SKM-1 (cell line): ENCODE data around the gene DIAPH2.

Experiments used
- DNase-seq: peaks from one replicate; lab custom pipeline; 2025; ENCODE audit not compliant: unreplicated experiment; lab: John Stamatoyannopoulos, UW

Gene DIAPH2

DNA sequence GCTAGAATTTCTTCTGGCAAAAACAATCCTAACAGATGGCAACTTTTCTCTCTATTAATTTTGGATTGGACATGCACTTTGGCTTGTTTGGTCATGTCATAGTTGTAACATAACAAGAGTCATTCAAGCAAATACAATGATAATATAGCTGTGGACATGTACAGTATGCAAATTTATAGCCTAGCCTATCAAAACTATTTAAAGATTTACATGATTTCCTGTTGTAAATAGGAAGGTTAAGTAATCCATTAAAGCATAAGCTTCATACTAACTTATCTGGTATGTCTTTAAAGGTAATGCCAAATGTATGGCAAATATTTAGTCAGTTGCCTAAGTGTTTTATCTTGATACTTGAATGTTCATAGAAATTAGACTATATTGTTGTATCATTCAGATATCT lies 244.4 kb downstream of the DIAPH2 start:
- no peak for DNase-seq

DNA sequence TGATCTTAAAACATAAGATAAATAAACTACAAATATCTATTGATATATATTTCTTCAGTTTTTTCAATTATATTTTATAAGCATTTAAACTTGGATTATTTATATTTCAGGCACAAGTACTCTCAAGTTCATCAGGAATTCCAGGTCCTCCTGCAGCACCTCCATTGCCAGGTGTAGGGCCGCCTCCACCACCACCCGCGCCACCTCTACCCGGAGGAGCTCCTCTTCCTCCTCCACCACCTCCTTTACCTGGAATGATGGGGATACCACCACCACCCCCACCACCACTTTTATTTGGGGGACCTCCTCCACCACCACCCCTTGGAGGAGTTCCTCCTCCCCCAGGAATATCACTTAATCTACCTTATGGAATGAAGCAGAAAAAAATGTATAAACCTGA lies 273.1 kb downstream of the DIAPH2 start:
- DNase-seq: no peak

DNA sequence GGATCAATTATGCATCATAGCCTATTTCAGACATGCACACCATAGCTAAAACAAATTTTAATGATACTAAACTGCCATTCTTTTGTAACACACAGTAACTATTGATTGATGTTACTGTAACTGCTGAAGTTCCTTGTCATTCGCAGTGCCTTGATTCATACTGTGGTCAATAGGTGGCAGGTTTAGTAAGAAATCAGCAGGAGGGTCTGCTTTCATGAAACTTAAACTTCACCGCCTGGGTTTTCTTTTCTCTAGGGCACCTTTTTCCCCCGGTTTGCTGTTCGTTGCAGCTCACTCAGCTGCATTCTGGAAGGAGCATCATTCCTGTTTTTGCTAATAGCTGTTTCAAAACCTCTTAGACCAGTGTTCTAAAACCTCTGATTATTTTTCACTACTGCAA lies 287.2 kb downstream of the DIAPH2 start:
- no peak for DNase-seq

DNA sequence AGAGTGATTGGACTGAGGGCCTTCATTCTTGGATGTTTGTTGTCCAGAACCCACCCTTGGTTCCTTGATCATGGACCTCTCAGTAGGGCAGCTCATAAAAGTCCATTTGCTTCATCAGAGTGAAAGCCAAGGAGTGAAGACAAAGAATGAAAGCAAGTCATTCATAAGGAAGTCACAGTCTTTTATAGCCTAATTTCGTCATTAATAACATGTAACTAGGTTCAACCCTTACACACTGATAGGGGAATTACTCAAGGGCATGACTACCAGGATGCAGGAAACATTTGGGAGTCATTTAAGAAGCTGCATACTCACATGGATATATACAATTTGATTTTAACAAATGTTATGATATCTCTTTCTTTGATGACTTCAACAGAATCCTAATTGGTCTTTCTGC lies 294.3 kb downstream of the DIAPH2 start:
- DNase-seq: no peak

DNA sequence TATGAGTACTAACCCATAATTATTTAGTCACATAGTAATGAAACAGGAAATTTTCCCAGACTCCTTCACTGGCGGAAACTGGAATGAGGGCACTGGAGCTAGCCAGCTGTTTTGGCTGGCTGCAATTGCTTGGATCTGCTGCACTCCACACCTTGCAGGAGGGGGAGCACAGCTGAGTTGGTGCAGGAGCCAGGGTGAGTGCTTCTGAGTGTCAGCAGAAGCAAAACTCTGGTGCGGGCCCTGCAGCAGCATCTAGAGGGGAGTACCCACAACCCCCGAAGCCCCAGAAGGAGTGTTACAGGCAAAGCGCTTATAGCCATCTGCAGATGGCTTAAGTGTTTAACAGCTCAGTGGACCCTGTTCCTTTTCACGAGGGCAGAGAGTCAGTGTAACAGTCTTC lies 295.1 kb downstream of the DIAPH2 start:
- DNase-seq: no peak

DNA sequence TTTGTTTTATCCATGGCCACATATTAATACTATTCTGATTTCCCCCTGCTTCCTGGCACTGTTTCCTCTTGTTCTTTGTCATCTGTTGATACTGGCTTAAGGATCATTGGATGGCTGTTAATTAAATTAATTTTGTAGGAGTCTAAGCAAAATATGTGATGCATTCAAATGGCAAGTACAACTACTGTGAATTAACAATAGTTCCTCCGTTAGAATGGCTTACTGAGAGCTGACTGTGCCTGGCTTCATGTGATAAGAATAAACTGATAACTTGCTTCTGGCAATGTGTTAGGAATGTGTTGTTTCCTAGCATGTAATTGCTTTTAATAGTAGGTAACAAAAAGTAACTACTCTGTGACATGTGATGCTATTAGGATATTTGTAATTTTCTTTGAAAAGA lies 297.5 kb downstream of the DIAPH2 start:
- DNase-seq: no peak

DNA sequence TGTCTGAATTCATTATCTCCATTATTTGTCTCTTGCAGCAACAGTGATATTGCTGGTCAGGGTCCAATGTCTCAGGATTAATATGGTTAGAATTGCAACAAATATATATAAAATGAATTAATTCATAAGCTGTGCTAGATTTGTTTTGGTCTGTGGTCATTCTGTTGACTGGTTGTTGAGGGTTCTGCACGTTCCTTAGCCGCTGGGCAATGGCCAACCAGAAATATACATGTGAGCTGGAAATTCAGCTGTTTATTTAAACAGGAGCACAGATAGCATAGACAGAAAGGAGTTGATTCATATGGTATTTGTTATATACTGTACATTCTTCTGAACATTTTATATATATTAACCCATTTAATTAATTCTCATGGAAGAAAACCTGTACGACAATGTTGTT lies 299.9 kb downstream of the DIAPH2 start:
- no peak for DNase-seq

DNA sequence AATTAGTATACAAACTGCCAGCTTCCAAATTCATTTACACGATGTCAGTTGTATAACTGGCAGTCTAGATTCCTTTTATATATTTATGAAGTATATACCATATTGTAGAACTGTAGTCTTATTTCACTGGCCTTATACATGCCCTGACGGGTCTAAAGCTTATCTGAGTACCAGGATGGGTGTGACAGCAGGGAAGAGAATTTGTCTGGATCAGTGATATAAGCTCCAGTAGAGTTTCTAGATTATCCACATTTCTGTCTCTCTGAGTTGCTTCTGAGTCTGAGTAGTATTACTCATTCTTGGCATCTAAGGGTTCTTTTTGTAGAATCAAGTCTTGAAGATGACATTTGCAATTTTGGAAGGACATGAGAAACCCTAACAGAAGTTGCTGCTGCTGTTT lies 300.4 kb downstream of the DIAPH2 start:
- DNase-seq: no peak

DNA sequence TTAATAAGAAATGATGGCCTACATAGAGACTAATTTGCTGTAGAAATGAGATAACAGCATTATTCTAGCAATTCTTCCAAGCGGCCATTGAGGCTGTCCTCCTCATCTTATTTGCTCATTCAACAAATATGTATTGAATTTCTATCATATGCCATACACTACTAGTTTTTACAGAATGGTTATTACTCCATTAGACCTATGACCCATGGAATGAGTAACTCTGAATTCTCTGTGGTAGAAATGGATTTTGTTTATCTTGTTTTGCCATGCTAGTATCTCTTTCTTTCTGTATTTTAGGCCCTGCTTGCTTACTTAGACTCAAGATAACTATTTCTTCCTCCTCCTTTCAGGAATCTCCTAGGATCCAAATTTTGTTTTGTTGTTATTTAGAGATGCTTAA lies 302.6 kb downstream of the DIAPH2 start:
- no peak for DNase-seq

DNA sequence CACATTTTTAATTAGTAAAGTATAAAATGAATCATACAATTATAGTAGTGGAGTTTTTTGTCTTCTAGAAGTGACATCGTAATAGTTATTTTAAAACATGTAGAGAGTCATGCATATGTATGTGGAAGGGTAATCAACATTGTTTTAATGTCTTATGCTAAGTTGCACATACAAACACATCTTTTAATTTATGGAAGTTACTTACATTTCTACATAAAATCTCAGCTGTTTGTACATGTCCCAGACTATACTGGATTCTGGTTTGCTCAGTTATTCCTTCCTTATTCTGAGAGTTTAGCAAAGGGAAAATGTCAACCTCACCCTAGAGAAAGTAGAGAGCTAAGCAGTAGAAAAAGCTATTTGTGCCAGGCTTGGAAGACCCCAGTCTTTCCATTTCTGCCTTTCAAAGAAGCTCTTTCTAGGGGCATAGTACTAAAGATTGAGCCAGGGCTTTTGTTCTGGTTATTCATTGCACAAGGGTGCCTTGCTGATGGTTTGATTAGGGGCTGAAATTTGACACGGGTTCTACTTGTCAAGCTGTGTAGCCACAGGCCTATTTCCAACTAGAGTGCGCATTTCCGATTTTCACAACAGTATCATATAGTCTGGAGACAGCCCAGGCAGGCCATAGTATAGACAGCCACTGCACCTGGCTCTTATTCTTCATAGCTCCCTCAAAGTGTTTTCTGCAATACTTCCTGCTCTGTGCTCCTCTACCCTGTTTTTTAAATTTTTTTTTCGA lies 305.4 kb downstream of the DIAPH2 start:
- DNase-seq: no peak

DNA sequence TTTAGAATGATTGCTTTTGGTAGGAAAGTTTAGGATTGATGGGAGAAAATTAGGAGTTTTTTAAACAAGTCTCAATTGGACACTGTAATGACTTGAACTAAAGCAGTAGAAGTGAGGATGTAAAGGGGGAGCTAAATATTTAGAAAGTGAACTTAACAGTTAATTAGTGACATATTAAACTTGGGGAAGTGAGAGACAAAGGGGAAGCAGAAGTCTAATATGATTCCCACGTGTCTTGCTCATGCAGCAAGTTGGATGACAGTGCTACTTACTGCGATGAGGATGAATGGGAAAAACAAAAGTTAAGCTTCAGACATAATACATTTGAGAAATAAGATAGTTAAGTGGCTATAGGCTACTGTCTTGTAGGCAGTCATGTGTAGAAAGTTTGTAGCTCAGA lies 309.5 kb downstream of the DIAPH2 start:
- DNase-seq: no peak

DNA sequence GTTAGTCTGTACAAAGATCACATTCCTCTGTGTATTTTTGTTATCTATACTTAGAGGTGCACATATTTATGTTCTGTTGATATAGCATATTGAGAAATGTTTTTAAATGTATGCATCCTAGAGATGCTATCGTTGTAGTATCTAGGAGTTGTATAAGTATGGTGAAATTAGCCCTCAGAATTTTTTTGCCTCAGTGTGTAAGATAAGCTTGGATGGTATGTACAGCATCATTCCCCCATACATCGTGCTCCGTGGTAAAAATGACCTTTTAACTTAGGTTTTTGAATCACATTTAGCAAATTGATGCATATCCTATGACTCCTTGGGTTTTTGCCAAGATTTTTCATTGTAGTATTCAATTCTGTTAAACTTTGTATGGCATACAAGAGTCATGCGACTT lies 312.6 kb downstream of the DIAPH2 start:
- DNase-seq: no peak

DNA sequence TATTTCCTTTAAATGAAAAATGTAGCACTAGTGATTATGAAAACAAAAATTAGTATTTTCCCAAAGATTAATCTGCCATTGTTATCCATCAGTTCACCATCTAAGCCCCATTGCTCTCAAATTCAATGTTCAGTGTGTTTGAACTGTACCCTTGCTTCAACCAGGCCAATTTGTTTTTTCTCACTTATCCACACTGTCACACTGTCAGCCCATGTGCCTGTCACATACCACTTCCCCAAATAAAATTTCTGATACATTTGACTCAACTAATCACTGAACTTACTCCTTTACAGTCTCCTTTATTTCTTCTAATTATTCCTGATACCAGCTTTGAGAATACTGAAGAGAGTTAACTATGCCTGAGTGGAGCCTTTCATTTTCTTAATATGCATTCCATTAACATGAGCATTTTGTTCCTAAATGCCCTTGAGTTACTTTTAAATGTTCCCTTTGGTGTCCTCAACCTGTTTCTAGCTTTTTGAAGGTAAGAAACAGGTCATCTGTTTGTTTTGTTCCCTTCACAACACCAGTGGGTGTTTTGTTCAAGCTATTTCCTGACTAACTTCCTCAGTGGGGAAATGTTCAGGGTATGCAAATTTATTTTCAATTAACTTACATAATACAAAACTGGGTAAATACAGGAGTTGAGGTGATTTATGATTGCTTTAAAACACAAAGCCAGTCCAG lies 316.2 kb downstream of the DIAPH2 start:
- DNase-seq: no peak

DNA sequence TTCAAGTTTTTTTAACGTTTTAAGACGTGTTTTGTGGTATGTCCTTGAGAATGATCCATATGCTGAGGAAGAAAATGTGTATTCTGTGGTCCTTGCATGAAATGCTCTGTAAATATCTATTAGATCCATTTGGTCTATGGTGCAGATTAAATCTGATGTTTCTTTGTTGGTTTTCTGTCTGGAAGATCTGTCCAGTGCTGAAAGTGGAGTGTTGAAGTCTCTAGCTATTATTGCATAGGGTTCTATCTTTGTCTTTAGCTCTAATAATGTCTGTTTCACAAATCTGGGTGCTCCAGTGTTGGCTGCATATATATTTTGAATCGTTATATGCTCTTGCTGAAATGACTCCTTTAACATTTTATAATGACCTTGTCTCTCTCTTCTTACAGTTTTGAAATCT lies 321.5 kb downstream of the DIAPH2 start:
- DNase-seq: no peak

DNA sequence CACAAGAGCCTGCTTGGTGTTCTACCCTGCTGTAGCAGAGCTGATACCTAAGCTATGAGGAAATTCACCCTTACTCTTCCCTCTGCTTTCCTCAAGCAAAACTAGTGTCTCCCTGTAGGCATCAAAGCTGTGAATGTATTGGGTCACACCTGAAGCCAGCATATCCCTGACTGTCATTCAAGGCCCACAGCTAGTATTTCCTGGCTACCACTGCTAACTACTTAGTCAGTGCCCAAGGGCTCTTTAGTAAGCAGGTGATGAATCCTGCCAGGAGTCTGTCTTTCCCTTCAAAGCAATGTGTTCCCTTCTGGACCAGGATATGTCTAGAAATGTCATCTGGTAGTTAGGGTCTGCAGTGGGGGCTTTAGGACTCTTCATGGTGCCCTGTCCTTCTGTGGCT lies 324.7 kb downstream of the DIAPH2 start:
- no peak for DNase-seq

DNA sequence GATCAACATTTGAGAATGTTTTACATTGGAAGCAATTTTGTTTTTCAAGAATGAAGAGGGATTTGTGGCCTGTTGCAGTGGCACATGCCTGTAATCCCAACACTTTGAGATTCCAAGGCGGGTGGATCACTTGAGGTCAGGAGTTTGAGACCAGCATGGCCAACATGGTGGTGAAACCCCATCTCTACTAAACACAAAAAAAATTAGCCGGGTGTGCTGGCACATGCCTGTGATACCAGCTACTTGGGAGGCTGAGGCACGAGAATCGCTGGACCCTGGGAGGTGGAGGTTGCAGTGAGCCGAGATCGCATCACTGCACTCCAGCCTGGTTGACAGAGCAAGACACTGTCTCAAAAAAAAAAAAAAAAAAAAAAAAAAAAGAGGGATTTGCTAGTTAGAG lies 326.9 kb downstream of the DIAPH2 start:
- no peak for DNase-seq

DNA sequence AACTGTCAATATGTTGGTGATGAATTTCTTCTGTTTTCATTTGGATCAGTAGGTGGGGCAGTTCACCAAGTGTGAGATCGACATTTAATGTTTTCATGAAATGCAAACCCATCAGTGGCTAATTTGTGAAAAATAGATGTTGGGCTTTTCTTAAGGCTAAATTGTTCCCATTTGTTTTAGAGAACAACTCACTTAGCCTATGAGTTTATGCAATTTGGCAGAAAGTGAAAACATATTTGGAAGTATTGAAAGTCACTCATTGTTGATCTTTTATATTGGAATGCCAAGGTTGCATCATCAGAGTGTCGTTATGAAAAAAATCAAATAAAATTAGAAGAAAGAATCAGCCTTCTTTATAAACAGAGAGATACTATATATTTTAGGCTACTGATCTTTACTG lies 331.5 kb downstream of the DIAPH2 start:
- no peak for DNase-seq

DNA sequence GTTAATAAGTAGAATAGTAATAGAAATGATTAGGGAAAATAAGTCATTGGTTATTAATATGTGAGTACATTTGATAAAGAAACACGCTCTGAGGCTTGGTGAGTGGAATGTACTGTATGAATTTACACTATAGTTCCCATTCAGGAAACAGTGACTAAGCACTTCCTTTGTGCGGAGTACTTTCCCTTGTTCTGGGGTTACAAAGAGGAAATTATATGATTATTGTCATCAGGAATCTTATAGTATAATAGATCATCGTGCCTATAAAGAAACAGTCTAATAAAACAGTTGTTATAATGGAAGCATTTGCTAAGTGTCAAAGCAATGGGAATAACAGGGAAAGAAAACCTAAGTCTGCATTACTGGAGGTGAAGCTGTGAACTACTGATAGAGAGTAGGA lies 337.0 kb downstream of the DIAPH2 start:
- no peak for DNase-seq

DNA sequence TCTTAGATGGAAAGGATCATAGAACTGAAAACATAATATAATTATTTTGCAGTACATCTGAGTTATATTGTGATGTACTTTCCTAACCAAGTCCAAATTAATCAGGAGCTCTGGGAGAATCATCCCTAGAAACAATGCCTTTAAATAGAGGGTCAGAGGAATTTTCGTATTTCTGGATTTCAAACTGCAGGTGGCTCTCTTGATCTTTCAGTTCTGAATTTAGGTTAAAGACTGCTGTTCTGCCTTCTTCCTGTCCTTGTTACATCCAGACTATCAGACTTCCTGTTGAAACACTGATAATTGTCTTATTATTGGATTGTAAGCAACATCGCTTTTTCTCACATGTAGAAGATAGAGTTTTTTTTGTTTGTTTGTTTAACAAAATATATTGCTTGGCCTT lies 341.8 kb downstream of the DIAPH2 start:
- DNase-seq: no peak

DNA sequence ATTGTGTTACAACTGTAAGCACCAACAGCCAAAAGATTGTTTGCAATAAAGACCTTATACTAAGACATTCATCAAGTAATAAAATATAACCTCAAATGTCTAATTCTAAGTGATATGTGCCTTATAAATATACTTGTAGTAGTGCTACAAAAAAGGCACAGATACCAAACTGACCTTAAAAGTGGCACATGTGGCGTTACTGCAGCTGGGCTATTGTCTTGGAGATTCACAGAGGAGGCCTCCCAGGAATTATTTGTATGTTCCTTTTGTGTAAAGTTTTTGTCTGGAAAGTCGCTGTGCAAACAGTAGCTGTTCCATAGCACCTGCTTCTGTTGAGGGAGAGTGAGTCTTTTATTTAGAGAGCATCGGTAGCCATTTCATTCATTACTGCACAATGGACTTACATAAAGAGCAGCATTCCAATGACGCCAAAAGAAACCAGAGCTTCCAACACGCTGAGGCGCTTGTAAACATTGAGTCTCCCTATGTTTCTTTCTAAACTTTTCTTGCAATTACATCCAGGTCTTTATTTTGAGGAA lies 342.8 kb downstream of the DIAPH2 start:
- DNase-seq: no peak

DNA sequence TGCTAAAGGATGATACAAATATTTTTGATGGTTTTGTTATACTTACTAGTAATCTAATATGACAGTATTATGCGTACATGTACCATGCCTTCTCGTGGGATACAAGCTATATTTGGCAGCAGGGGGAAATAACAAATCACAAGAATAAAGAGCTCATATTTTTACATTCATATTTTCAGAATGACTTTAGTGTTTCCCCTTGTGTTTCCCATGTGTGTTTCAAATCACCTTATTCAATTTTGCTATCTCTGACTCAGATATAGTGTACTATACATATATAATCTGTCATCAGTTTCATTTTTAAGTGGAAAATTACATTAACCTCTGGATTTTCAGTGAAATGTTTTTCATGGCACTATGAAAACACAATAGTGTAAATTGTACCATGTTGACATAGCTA lies 345.8 kb downstream of the DIAPH2 start:
- no peak for DNase-seq

DNA sequence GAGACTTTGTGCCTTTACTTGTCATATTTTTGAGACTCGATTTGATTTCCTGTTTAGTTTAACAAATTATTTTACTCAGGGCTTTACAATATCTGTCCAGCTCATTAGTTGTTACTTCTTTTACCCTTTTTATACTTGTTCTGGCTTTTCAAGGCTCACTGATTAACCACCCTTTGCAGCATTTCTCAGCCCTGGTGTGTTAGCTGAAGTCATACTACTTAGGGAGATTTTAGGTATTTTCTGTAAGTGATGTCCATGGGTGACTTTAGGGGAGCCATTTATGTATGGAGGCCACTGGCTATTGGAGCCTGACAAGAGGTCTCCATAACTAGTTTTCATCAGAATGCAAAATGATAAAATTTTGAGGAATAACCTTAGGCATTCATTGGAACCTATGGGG lies 346.3 kb downstream of the DIAPH2 start:
- no peak for DNase-seq
